Right lobe of liver (tissue), 6 donors: Measurements from ENCODE around the gene LAMB2. TPM values are rescaled to one million over a fixed set of nuclear protein-coding genes. Genes with fewer than 3 reads are reported as not detected.

Experiments used
- ATAC-seq, 4 donors: fragments of 200-7000 bp; cut with Tn5 transposase; one replicate each; pipeline ENCODE4 v1.9.1; 2020; ENCODE audit warnings: mild to moderate bottlenecking in 4 of 4, moderate library complexity in 4 of 4
- DNase-seq, 3 donors: peaks; one replicate each; pipeline ENCODE4 v3.0.0-alpha.2; 2020
- H3K27ac ChIP-seq, 3 donors: fragments of 200-600 bp; one replicate each; pipeline ENCODE4 v1.8.0; 2022
- H3K27me3 ChIP-seq, 2 donors: fragments of 200-600 bp; one replicate each; pipeline ENCODE4 v1.8.0; 2022
- H3K36me3 ChIP-seq, 4 donors: fragments of 200-600 bp; sonication (generic) in 1 of 4; one replicate each; pipeline versions ENCODE4 v1.5.1 to v1.8.0; 2017 to 2022; ENCODE audit warnings: control low read depth in 1 of 4
- H3K4me1 ChIP-seq, 4 donors: fragments of 200-600 bp; sonication (generic) in 1 of 4; one replicate each; pipeline versions ENCODE4 v1.5.1 to v1.8.0; 2017 to 2022; ENCODE audit warnings: control low read depth in 1 of 4
- H3K4me3 ChIP-seq, 3 donors: fragments of 200-600 bp; one replicate each; pipeline ENCODE4 v1.8.0; 2022
- H3K9me3 ChIP-seq, 4 donors: fragments of 200-600 bp; sonication (generic) in 1 of 4; one replicate each; pipeline versions ENCODE4 v1.5.1 to v1.8.0; 2017 to 2022; ENCODE audit warnings: control low read depth in 1 of 4
- CTCF ChIP-seq, 4 donors: fragments of 200-600 bp in 3 of 4; fragments of 450-650 bp in 1 of 4; IDR thresholded peaks; one replicate each; pipeline versions ENCODE4 v1.5.1 to v1.8.0; 2016 to 2022; ENCODE audit warnings: antibody characterized with exemption in 4 of 4, mild to moderate bottlenecking in 2 of 4
- POLR2A ChIP-seq: fragments of 450-650 bp; IDR thresholded peaks from one replicate; pipeline ENCODE4 v1.6.1; 2017; ENCODE audit warnings: antibody characterized with exemption, mild to moderate bottlenecking
- WGBS: methylation state at CpG from one replicate; pipeline ENCODE4 v1.1.6; 2018; ENCODE audit warnings: low coverage, low lambda C conversion rate; ENCODE audit not compliant: insufficient coverage; ENCODE audit errors: missing lambda C conversion rate; 5-methylcytosine and 5-hydroxymethylcytosine counted together
- intact Hi-C, 2 donors: fragments of 100-400 bp; cut with DNase I; formaldehyde crosslinking; loops; one replicate each; pipeline versions ENCODE4 v1.11.2 to v1.14.1; 2022
- total RNA-seq, 6 experiments: library from RNA; depleted of rRNA in 2 of 6; stranded (reverse); fragments of >200 nt in 2 of 6; fragmentation: NEBNext Ultra II Directional in 3 of 6; extraction: Animal tissue kit (Norgen Biotek cat#: 25700) in 3 of 6; gene quantifications; one replicate each; pipeline versions ENCODE4 v1.1.0 to v1.2.4, GENCODE V29; 2016 to 2023
- donor health status: DM: no; HTN: yes; CAD: no.
- donor health status: DM: no; HTN: no; CAD: no.
- donor health status: DM: no; HTN: no; CAD: no.
- donor health status: DM: no; HTN: yes; CAD: no.
- donor health status: DM: no; HTN: yes; CAD: no.

LAMB2 gene
- total RNA-seq, 6 experiments from 2014 or later = 129 to 192 (median 163) TPM

DNA sequence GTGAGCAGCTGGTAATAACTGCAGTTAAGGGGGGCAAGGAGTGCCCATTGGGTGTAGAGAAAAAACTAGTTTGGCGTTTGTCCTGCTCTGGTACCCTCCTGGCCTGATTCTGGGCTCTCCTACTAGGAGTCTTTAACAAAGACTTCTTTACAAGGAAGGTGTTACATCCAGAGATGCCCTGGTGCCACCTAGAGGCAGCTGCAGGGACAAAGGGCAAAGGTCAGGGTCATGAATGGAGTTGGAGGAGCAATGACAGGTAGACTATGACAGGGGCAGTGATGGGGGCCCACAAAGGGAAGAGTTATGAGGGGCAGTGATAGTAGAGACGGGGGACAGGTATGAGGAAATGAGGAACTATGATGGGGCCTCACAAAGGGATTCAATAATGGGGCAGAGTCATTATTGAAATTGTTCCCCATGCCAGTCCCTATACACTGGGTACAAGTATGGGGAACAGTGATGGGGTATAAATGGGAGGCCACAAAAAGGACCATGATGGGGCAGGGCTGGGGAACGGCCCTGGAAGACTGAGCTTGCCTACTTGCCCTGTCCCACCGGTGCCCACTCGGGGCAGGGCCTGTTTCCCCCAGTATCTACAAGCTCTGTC, 25.4 kb upstream of the LAMB2 start:
- no peaks in the 10 kb centered on the region for H3K27me3 ChIP-seq
- H3K4me1 ChIP-seq = no peaks in the 10 kb centered on the region
- intact Hi-C loops = no loop called here
- H3K9me3 ChIP-seq = no peaks in the 10 kb centered on the region
- TF ChIP-seq CTCF (IDR thresholded peaks at IDR 0.05) = peak; percentile 43 to 62 (median 52)
- TF ChIP-seq POLR2A = no peak
- peak in 2 of 3 donors; percentile 45 to 69 for DNase-seq
- no peak overlapping the region for H3K27ac ChIP-seq
- H3K4me3 ChIP-seq = no peak overlapping the region
- peak; percentile 78 to 92 (median 84) for ATAC-seq
- H3K36me3 ChIP-seq = peaks cover 0 to 5% (median 2%) of the 10 kb centered on the region in 4 donors
- WGBS = 25% methylated on average over 1 of the region's 5 CpGs

GRCh38 chr3:49157289-49157688, 24.4 kb upstream of the LAMB2 start:
- Histone ChIP-seq H3K27ac (no peak overlapping the region), H3K4me3 (no peak overlapping the region), H3K9me3 (no peaks in the 10 kb centered on the region), H3K4me1 (no peaks in the 10 kb centered on the region), H3K27me3 (no peaks in the 10 kb centered on the region), H3K36me3 (no peaks in the 10 kb centered on the region)
- intact Hi-C loops = no loop called here
- DNase-seq (no peak), ATAC-seq (no peak)
- 75% methylated on average over 1 of the region's 1 CpG for WGBS
- TF ChIP-seq POLR2A = no peak
- no peak for TF ChIP-seq CTCF (IDR thresholded peaks at IDR 0.05)

DNA sequence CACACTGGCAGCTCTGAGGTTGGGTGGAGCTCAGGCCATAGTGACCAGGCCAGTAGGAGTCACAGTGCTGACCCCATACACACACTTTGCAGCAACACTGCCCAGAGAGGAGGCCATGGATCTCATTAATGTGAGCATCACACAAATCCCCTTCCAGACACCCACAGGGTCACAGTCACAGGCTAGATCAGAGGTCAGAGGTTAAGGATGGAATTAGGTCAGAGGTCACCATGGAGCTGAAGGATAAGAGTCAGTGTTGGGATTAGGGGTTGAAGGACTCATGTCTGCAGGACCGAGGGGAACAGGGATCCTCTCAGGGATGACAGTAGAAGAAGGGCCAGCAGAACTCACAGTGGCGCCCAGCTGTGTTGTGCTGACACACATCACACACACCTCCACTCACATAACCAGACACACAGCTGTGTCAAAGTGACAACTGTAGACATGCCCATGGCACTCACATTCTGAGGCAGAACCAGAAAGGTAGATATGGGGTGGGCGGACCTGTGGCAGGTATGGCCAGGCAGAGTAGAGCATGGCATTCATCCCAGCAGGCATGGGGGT, 20.6 kb upstream of the LAMB2 start:
- no peaks in the 10 kb centered on the region for H3K9me3 ChIP-seq
- TF ChIP-seq CTCF (IDR thresholded peaks at IDR 0.05) (no peak), POLR2A (no peak)
- H3K27me3 ChIP-seq = no peaks in the 10 kb centered on the region
- no peak for DNase-seq
- no peaks in the 10 kb centered on the region for H3K36me3 ChIP-seq
- ATAC-seq = peak in 1 of 4 donors; percentile 16
- H3K4me1 ChIP-seq = no peaks in the 10 kb centered on the region
- no CpG with 5 or more reads among the region's 3 CpGs for WGBS
- no peak overlapping the region for H3K4me3 ChIP-seq
- intact Hi-C loops = no loop called here
- no peak overlapping the region for H3K27ac ChIP-seq

DNA sequence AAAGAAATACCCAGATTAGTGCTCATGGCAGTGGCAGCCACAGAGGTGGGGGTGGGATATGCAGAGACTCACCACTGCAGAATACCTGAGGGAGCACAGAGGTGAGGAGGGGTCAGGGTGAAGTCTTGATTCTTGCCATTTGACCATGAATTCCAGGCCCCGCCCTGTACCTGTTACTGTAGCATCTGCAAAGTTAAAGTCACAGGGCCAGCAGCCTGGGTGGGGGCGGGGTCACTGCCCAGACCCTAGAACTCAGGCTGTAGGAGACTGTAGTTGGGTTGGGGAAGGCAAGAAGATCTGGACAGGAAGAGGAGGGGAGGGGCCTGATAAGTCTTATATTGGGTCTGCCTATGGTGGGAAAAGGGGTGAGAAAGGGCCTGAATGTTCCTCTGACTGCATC, 18.8 kb upstream of the LAMB2 start:
- intact Hi-C loops = no loop called here
- Histone ChIP-seq H3K27ac (no peak overlapping the region), H3K4me3 (no peak overlapping the region), H3K27me3 (no peaks in the 10 kb centered on the region), H3K4me1 (no peaks in the 10 kb centered on the region), H3K36me3 (no peaks in the 10 kb centered on the region), H3K9me3 (no peaks in the 10 kb centered on the region)
- no peak for TF ChIP-seq CTCF (IDR thresholded peaks at IDR 0.05)
- no peak for TF ChIP-seq POLR2A
- no peak for ATAC-seq
- WGBS = 86% methylated on average over 1 of the region's 2 CpGs
- no peak for DNase-seq
